ENCODE data around the gene OGFOD2.
A peak's percentile ranks its signal among the peaks of the same experiment; 100 is the strongest.

Gene OGFOD2

GRCh38 chr12:122989225-122989839, 14.3 kb downstream of the OGFOD2 start:
- DNase-seq (ENCODE audit: low spot score): no peak

GRCh38 chr12:122989874-122990419, 14.9 kb downstream of the OGFOD2 start:
- no peak for DNase-seq (ENCODE audit: low spot score)

- DNase-seq (ENCODE audit: low spot score): no peak
Observed at GRCh38 chr12:122990561-122990960, 15.5 kb downstream of the OGFOD2 start.

- no peak for DNase-seq (ENCODE audit: low spot score)
Observed at GRCh38 chr12:122990961-122991622, 16.0 kb downstream of the OGFOD2 start.

GRCh38 chr12:122991623-122992275, 16.7 kb downstream of the OGFOD2 start:
- no peak for DNase-seq (ENCODE audit: low spot score)

GRCh38 chr12:122992386-122992785, 17.3 kb downstream of the OGFOD2 start:
- DNase-seq (ENCODE audit: low spot score): no peak

GRCh38 chr12:122994140-122994675, 19.2 kb downstream of the OGFOD2 start:
- DNase-seq (ENCODE audit: low spot score): no peak

- no peak for DNase-seq (ENCODE audit: low spot score)
Observed at GRCh38 chr12:122994781-122995502, 19.9 kb downstream of the OGFOD2 start.

- no peak for DNase-seq (ENCODE audit: low spot score)
Observed at GRCh38 chr12:122995503-122996187, 20.6 kb downstream of the OGFOD2 start.

- peak; percentile 35 for DNase-seq (ENCODE audit: low spot score)
Observed at GRCh38 chr12:122996188-122996601, 21.2 kb downstream of the OGFOD2 start.

GRCh38 chr12:122996621-122997342, 21.7 kb downstream of the OGFOD2 start:
- DNase-seq (ENCODE audit: low spot score): no peak

GRCh38 chr12:122997343-122998250, 22.6 kb downstream of the OGFOD2 start:
- no peak for DNase-seq (ENCODE audit: low spot score)

GRCh38 chr12:122998316-122998715, 23.3 kb downstream of the OGFOD2 start:
- no peak for DNase-seq (ENCODE audit: low spot score)

- no peak for DNase-seq (ENCODE audit: low spot score)
Observed at GRCh38 chr12:122999196-122999946, 24.3 kb downstream of the OGFOD2 start.

- DNase-seq (ENCODE audit: low spot score): no peak
Observed at GRCh38 chr12:122999986-123000420, 25.0 kb downstream of the OGFOD2 start.

- no peak for DNase-seq (ENCODE audit: low spot score)
Observed at GRCh38 chr12:123000578-123000977, 25.5 kb downstream of the OGFOD2 start.

GRCh38 chr12:123001464-123001863, 26.4 kb downstream of the OGFOD2 start:
- no peak for DNase-seq (ENCODE audit: low spot score)

- no peak for DNase-seq (ENCODE audit: low spot score)
Observed at GRCh38 chr12:123003257-123003656, 28.2 kb downstream of the OGFOD2 start.

- no peak for DNase-seq (ENCODE audit: low spot score)
Observed at GRCh38 chr12:123004287-123004686, 29.2 kb downstream of the OGFOD2 start.
